B cell (primary cell): ENCODE data around the gene ZNF507. TPM values are rescaled to one million over a fixed set of nuclear protein-coding genes. Genes with fewer than 3 reads are reported as not detected.

Source experiments
- ATAC-seq: fragments of 200-7000 bp; cut with Tn5 transposase; one replicate; pipeline ENCODE4 v1.10.0; 2021; ENCODE audit warnings: low read depth, mild to moderate bottlenecking, moderate number of reproducible peaks, moderate library complexity
- CTCF ChIA-PET: fragments of 350-600 bp; sonication (Branson Sonifier 250); formaldehyde crosslinking; loops from one replicate; lab custom pipeline; 2021; ENCODE audit warnings: antibody characterized with exemption, inconsistent platforms; lab: Charles Lee
- POLR2A ChIA-PET: fragments of 350-600 bp; sonication (Branson Sonifier 250); formaldehyde crosslinking; loops from one replicate; lab custom pipeline; 2021; ENCODE audit warnings: antibody characterized with exemption; lab: Charles Lee
- DNase-seq: peaks from one replicate; pipeline ENCODE4 v3.0.0; 2013
- H2AFZ ChIP-seq: 2 replicates; pipeline ENCODE4 v1.6.1; 2012; ENCODE audit warnings: mild to moderate bottlenecking, low read depth, low read length; ENCODE audit not compliant: insufficient read depth, poor library complexity, severe bottlenecking
- H3K27ac ChIP-seq, 2 donors: 1 replicate in 1 of 2; 2 replicates in 1 of 2; pipeline ENCODE4 v1.5.1; 2012 to 2013; ENCODE audit warnings: low read length in 2 of 2, mild to moderate bottlenecking in 2 of 2, moderate library complexity in 1 of 2
- H3K27me3 ChIP-seq, 4 experiments: fragments of 200-600 bp in 1 of 4; sonication (generic) in 1 of 4; replicated peaks in 1 of 4; 1 replicate in 2 of 4; 2 replicates in 2 of 4; pipeline versions ENCODE4 v1.6.1 to v1.7.0; 2013 to 2016; ENCODE audit warnings: low read length in 3 of 4, mild to moderate bottlenecking in 2 of 4, mixed read lengths in 1 of 4, moderate library complexity in 1 of 4; ENCODE audit not compliant: insufficient read depth in 4 of 4, control insufficient read depth in 3 of 4; ENCODE audit errors: control extremely low read depth in 1 of 4
- H3K36me3 ChIP-seq, 2 experiments: replicated peaks in 1 of 2; 1 replicate in 1 of 2; 2 replicates in 1 of 2; pipeline versions ENCODE4 v1.6.1 to v1.7.1; 2013; ENCODE audit warnings: low read length in 1 of 2; ENCODE audit not compliant: insufficient read depth in 2 of 2, control insufficient read depth in 1 of 2; ENCODE audit errors: control extremely low read depth in 1 of 2, extremely low read depth in 1 of 2
- H3K4me1 ChIP-seq, 2 donors: fragments of 200-600 bp in 1 of 2; sonication (generic) in 1 of 2; 1 replicate in 1 of 2; 2 replicates in 1 of 2; pipeline versions ENCODE4 v1.5.1 to v1.6.1; 2013 to 2017; ENCODE audit warnings: low read length in 2 of 2; ENCODE audit not compliant: control insufficient read depth in 2 of 2, insufficient read depth in 2 of 2
- H3K4me2 ChIP-seq: replicated peaks from 2 replicates; pipeline ENCODE3; 2012; ENCODE audit warnings: mild to moderate bottlenecking, low read depth, low read length; ENCODE audit not compliant: poor library complexity, severe bottlenecking
- H3K4me3 ChIP-seq, 5 experiments: fragments of 200-600 bp in 1 of 5; sonication (generic) in 1 of 5; 1 replicate in 3 of 5; 2 replicates in 2 of 5; pipeline versions ENCODE4 v1.5.1 to v1.7.0; 2011 to 2016; ENCODE audit warnings: low read length in 4 of 5, mild to moderate bottlenecking in 4 of 5, low read depth in 2 of 5, control low read depth in 1 of 5, moderate library complexity in 1 of 5; ENCODE audit not compliant: insufficient read depth in 1 of 5; ENCODE audit errors: control extremely low read depth in 1 of 5, extremely low read depth in 1 of 5
- H3K79me2 ChIP-seq: fragments of 200-600 bp; sonication (generic); one replicate; pipeline ENCODE4 v1.6.0; 2016; ENCODE audit warnings: low read length; ENCODE audit not compliant: control insufficient read depth, insufficient read depth
- H3K9ac ChIP-seq: fragments of 200-600 bp; sonication (generic); 2 replicates; pipeline ENCODE4 v1.6.1; 2017; ENCODE audit warnings: mild to moderate bottlenecking, low read length, moderate library complexity
- H3K9me3 ChIP-seq, 3 donors: one replicate each; pipeline versions ENCODE4 v1.6.1 to v1.7.1; 2013; ENCODE audit warnings: low read length in 2 of 3; ENCODE audit not compliant: control insufficient read depth in 2 of 3, insufficient read depth in 1 of 3; ENCODE audit errors: control extremely low read depth in 1 of 3
- H4K20me1 ChIP-seq: 2 replicates; pipeline ENCODE4 v1.6.0; 2012; ENCODE audit warnings: mild to moderate bottlenecking, low read length; ENCODE audit not compliant: insufficient read depth, control insufficient read depth, poor library complexity, severe bottlenecking
- H3K27ac Mint-ChIP-seq: one replicate; pipeline ENCODE4 v1.8.0; 2021; ENCODE audit warnings: mixed read lengths
- H3K27me3 Mint-ChIP-seq: one replicate; pipeline ENCODE4 v1.8.0; 2021; ENCODE audit warnings: mixed read lengths
- H3K4me1 Mint-ChIP-seq: one replicate; pipeline ENCODE4 v1.8.0; 2021; ENCODE audit warnings: mixed read lengths
- H3K4me3 Mint-ChIP-seq: one replicate; pipeline ENCODE4 v1.8.0; 2021; ENCODE audit warnings: mixed read lengths
- H3K9me3 Mint-ChIP-seq: one replicate; pipeline ENCODE4 v1.8.0; 2022; ENCODE audit warnings: mixed read lengths; ENCODE audit not compliant: insufficient read depth
- CTCF ChIP-seq: fragments of 200-600 bp; IDR thresholded peaks from one replicate; pipeline ENCODE4 v1.8.0; 2022; ENCODE audit warnings: antibody characterized with exemption, mild to moderate bottlenecking
- EZH2 ChIP-seq: IDR thresholded peaks from 2 replicates; pipeline ENCODE4 v1.6.1; 2012; ENCODE audit warnings: borderline replicate concordance, low read depth, mild to moderate bottlenecking, moderate library complexity, low read length; ENCODE audit not compliant: insufficient read depth, poor library complexity, severe bottlenecking
- whole genome bisulfite sequencing: methylation state at CpG from one replicate; pipeline ENCODE4 v1.1.5; 2013; ENCODE audit warnings: missing lambda C conversion rate; ENCODE audit not compliant: insufficient coverage; 5-methylcytosine and 5-hydroxymethylcytosine counted together
- intact Hi-C: fragments of 100-400 bp; cut with micrococcal nuclease; formaldehyde crosslinking; loops from one replicate; pipeline ENCODE4 v1.10.0; 2022
- polyA plus RNA-seq: library from polyadenylated mRNA; depleted of rRNA; stranded (reverse); fragments of >200 nt; gene quantifications from 2 replicates; pipeline ENCODE4 v1.2.3, GENCODE V29; 2012
- total RNA-seq, 2 donors: library from RNA; stranded (reverse); fragments of 120-200 nt in 1 of 2; gene quantifications; 1 replicate in 1 of 2; 2 replicates in 1 of 2; pipeline versions ENCODE4 v1.2.3 to v1.2.4, GENCODE V29; 2013 to 2022

The ZNF507 gene
- total and polyA plus RNA-seq, 2 donors (not counting 1 experiment from before 2014, with no cell fraction given), result 13.6 to 38.6 TPM

DNA sequence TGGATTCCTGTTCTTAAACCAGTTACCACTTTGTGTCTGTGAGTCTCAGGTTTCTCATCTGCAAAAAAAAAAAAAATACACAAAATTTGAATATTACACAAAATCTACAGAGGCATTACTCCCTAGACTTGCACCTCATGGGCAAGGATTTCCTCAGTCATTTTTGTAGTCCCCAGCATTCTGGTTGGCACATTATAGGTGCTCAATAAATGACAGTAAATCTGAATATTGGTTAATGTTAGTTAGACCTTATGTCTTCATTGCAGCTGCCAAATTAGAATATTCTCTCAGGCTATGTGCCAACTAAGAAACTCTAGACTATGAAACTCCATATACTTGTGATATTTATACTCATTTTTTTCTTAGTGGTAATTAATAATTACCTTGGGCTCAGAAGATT lies 2.2 kb downstream of the ZNF507 start:
- H2AFZ ChIP-seq, result no peak overlapping the region
- TF ChIP-seq EZH2 (no peak), CTCF (no peak)
- CTCF ChIA-PET, result interaction anchor here (1.2 kb wide), 1 partner anchor 11 kb away, joined by 3 read pairs; no protein-coding TSS in a partner anchor
- peaks cover 50% of the 10 kb centered on the region for H3K79me2 ChIP-seq
- Mint-ChIP-seq H3K4me3 (peak overlapping the region; percentile 29), H3K27ac (no peak overlapping the region), H3K4me1 (peaks cover 45% of the 10 kb centered on the region), H3K9me3 (no peaks in the 10 kb centered on the region), H3K27me3 (no peaks in the 10 kb centered on the region)
- ATAC-seq, result no peak
- peaks cover 40 to 43% of the 10 kb centered on the region in 2 donors for H3K4me1 ChIP-seq
- H3K4me3 ChIP-seq, result no peak overlapping the region
- no peak overlapping the region for H3K27ac ChIP-seq
- intact Hi-C loops, result loop anchor here (5.0 kb wide), 1 partner anchor 715 kb away; the partner anchor contains the start of gene RHPN2
- peaks cover 11 to 35% of the 10 kb centered on the region in 2 experiments for H3K36me3 ChIP-seq
- peaks cover 36% of the 10 kb centered on the region for H4K20me1 ChIP-seq
- H3K4me2 ChIP-seq, result peak overlapping the region; percentile 90
- H3K9ac ChIP-seq, result no peak overlapping the region
- H3K27me3 ChIP-seq, result peaks cover 0 to 3% (median 0%) of the 10 kb centered on the region in 4 experiments
- no peak for DNase-seq
- POLR2A ChIA-PET, result no interaction called here
- peaks cover 0 to 12% (median 0%) of the 10 kb centered on the region in 3 donors for H3K9me3 ChIP-seq

DNA sequence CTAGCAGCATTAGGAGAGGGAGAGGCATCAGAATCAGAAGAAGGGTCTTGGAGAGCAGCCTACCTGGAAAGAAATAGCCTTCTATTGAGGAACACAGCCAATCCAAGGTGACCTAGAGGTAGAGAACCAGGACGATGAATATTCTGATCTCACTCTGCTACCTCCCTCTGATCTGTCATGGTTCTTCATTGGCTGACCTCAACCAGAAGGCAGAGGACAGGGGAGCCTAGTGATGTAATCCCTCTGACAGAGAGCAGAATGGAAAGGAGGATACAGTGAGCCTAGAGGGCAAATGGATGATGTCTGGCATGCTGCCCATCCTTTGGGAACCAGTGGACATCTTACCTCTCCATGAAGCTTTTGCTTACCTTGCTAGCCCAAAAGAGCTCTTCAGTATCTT lies 3.6 kb downstream of the ZNF507 start:
- Histone ChIP-seq H3K4me1 (peaks cover 44 to 45% of the 10 kb centered on the region in 2 donors), H3K36me3 (peaks cover 11 to 49% of the 10 kb centered on the region in 2 experiments), H3K9ac (no peak overlapping the region), H3K4me2 (no peak overlapping the region), H3K27ac (no peak overlapping the region), H4K20me1 (peaks cover 50% of the 10 kb centered on the region), H3K9me3 (peaks cover 0 to 6% (median 0%) of the 10 kb centered on the region in 3 donors), H3K27me3 (peaks cover 0 to 3% (median 0%) of the 10 kb centered on the region in 4 experiments), H3K4me3 (no peak overlapping the region), H3K79me2 (peaks cover 63% of the 10 kb centered on the region), H2AFZ (no peak overlapping the region)
- WGBS, result no CpG with 5 or more reads among the region's 1 CpG
- POLR2A ChIA-PET, result no interaction called here
- no peak for ATAC-seq
- no peaks in the 10 kb centered on the region for H3K27me3 Mint-ChIP-seq
- TF ChIP-seq EZH2 (no peak), CTCF (no peak)
- intact Hi-C loops, result loop anchor here (5.0 kb wide), 1 partner anchor 713 kb away; the partner anchor contains the start of gene RHPN2
- H3K27ac Mint-ChIP-seq, result no peak overlapping the region
- H3K9me3 Mint-ChIP-seq, result no peaks in the 10 kb centered on the region
- DNase-seq, result no peak
- CTCF ChIA-PET, result interaction anchor here (1.0 to 1.3 kb wide), 2 partner anchors 8 to 10 kb away, joined by 3 read pairs; no protein-coding TSS in a partner anchor
- H3K4me3 Mint-ChIP-seq, result no peak overlapping the region
- H3K4me1 Mint-ChIP-seq, result peaks cover 52% of the 10 kb centered on the region
